HG02970 (cell line): ENCODE measurements around the gene COL10A1.
A peak's percentile ranks its signal among the peaks of the same experiment; 100 is the strongest.
"Not testable (repeated sequence)": the region's sequence is repeated elsewhere in the genome, so short reads cannot be mapped to it uniquely, and the experiment has no call there.

ENCODE experiments used
- ATAC-seq: cut with Tn5 transposase; IDR thresholded peaks from one replicate; pipeline ENCODE4 v1.9.1; 2021; ENCODE audit warnings: mild to moderate bottlenecking, moderate library complexity, moderate number of reproducible peaks; ENCODE audit not compliant: unreplicated experiment, low FRiP score

Gene COL10A1

DNA sequence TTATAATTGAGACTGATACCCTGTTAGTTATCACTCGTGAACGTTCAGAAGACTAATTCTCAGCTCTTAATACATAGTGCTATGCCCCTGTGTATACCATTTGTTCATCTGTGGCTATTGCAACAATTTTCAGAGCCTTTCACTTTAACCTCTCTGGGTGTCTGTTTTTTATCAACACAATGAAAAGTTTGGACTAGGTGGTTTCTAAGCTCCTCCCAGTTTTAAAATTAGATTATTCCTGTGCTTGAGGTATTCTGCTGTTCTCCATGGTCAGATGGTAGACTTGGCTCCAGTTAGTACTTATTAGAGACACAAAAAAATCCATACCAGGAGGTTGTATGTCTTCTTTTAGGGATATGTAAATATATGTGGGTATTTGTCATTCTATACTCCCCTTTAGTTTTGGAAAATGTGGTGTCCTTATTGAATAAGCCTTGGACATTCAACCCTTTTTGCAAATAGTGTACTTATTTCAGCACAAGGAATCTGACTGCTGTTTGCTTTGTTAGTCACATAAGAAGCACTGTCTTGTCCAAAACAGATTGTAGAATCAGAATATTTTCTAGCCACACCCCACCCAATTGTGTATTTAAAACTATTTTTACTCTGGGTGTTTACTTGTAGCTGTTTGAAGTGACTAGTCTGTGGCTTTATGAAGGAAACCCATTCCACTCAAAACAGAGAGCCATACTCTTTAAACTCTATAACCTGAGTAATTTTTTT lies 2.0 kb upstream of the COL10A1 start:
- ATAC-seq: no peak

DNA sequence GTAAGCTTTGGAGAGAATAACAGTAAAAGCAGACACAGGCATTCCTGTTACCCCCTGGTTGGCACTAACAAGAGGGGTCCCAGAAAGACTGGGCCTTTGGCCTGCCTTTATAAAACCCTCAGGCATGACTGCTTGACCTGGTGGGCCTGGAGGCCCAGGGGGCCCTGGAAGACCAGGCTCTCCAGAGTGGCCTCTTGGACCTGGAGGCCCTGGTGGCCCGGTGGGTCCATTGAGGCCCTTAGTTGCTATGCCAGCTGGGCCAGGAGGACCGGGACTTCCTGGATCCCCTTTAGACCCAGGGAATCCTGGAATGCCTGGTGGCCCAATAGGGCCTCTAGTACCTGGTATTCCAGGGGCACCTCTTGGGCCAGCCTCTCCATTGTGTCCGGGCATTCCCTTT lies 5.5 kb downstream of the COL10A1 start:
- ATAC-seq: no peak

DNA sequence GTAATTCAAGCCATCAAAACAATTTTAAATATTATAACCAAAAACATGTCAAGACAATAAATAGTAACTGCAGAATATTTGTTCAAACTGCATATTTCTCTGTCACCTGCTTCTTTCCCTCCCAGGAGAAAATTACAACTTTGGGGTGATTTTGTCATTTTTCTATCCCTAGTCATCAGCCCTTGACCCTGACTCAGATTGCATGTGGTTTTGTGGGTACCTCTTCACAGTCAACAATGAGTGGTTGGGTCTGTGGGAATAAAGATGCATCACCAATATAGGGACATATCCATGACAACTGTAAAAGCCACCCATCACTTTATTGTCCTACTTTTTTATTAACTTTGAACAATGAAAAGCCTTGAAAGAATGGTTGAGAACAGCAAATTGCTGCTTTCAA lies 7.3 kb downstream of the COL10A1 start:
- no peak for ATAC-seq

DNA sequence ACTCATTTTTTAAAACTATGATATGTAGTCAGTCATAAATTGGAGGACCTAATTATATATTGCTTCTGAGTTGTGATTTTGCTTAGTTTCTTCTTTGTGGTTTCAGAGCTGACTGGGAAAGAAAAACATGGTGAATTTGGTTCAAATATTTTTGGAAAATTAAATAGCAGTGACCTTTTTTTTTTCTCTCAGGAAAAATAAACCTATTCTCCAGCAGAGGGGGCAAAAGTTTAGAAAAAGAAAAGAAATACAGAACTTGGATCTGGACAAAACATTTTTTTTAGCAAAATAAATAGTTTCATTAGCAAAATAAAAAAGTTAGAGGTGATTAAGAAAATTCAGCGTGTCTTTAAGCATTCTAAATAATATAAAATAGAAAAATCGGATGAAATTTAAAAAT lies 10.2 kb downstream of the COL10A1 start:
- ATAC-seq: no peak

DNA sequence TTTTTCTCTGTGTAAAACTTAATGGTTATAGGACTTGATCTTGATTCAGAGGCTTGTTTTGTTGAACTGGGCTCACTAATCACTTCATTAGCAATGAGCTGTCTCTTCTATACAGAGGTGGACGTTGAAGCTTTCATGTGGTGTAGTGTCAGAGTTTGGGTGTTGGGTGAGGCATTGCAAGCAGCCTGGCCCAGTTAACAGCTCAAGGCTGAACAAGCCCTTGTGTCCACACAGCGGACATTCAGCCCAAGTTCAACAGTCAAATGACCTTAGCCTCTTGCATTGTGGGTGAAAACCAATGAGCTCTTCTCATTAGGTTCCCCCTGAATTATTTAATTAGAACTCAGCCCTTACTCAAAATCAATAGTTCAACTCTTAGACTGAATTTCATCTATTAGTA lies 12.5 kb downstream of the COL10A1 start:
- no peak for ATAC-seq

DNA sequence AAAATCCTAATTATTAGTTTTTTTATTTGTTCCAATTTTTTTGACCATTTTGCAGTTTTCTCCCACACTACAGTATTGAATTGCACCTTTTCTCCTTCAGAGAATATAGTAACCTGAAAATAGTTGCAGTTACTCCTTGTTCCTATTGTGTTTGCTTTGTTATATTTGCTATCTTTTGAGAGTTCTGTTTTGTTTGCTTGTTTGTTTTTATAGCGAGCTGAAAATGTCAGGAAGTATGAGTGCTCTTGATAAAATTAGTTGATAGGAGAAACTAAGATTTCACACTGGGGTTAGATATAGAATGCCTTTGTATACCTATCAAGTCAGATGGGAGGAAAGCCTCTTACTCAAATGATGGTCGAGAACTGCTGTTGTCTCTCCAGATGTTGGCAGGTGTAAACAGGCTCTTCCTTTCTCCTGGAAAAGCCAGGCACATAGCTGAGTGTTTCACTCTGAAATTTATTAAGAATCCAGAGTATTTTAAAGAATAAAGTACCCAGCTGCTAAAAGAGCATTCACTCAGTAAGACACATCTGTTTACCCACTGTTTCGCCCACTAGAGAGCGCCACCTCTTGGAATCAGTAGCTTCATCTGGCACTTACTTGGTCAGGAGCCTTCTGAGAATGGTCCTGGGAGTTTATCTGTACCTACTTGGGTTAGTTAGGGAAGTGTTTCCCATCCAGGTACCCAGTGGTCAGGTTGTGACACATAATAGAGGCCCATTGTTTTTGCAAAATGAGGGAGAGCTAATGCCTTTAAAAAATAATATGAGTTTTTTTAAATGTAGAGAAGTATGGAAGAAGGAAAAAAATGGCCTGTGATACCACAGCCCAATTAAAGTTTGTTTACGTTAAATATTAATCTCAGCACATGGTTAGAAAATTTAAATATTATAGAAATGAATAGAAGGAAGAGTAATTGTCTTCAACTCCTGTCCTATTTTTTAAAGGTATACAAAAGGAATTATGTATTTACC lies 14.1 kb downstream of the COL10A1 start:
- peak; percentile 56 for ATAC-seq

DNA sequence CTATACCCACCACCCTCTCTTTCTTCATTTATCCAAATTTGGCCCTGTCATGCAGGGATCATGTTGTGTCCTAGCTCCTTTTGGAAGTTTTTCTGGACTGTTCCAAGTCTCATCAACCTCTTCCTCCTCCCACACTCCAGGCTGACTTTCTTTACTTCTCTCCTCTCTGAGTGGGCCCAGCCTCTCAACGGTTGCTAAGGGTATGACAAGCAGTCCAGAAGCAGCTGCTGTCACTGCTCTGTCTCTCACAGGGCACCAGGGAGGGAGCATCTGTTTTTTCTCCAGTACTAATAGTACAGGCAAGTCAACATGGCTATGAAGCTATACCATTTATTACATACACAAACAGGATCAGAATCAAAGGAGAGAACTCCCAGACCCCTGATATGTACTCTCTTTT lies 17.1 kb downstream of the COL10A1 start:
- ATAC-seq: no peak

DNA sequence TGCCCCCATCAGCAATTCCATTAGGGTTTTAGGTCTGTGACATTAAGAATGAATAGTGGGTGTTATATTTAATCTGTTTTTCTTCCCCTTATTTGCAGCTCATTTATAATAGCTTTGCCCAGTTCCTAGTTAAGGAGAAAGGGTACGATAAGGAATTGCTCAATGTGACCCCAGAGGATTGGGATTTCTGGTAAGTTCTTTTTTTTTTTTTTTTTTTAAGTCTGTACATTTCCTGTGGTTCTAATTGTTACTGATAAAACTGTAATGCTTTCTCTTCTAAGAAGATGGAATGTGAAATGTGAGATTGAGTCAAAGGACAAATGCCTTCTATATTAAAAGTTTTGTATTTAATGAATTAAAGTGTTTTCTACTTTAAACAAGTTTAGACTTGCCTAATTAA lies 19.8 kb downstream of the COL10A1 start:
- no peak for ATAC-seq

DNA sequence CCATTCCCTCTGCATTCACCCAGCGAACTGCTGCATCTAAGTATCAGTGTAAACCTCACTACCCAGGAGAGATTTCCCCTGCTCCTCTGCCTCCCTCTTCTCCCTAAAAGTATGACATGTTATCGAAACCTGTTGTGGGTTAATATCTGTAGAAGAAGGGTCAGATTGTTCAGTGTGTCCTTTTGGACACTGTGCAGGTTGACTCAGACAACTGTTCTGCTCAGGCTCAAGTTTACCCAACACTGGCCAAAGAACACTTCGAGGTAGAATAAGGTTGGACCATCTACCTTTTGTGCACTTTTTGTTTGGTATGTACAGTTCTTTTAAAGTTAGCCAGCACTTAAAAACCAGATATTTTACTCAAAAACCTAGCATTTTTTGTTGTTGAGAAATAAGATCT lies 20.7 kb downstream of the COL10A1 start:
- ATAC-seq: no peak

DNA sequence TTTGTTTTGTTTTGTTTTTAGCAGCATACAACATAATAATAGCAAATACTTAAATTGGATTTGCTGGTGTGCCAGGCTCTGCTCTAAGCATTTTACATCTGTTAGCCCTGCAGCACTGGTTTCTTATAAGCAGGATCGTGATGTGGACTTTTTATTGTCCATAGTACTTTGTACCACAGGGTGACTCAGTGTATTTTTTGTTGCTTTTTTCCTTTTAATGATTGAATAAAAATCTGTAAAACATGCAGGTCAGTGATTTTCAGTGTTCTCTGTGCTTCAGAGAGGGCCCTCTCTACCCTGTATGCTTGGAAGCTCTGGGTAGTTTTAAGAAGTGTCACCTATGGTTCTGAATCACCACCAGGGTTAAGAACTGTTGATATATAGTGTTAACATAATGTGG lies 21.3 kb downstream of the COL10A1 start:
- no peak for ATAC-seq

DNA sequence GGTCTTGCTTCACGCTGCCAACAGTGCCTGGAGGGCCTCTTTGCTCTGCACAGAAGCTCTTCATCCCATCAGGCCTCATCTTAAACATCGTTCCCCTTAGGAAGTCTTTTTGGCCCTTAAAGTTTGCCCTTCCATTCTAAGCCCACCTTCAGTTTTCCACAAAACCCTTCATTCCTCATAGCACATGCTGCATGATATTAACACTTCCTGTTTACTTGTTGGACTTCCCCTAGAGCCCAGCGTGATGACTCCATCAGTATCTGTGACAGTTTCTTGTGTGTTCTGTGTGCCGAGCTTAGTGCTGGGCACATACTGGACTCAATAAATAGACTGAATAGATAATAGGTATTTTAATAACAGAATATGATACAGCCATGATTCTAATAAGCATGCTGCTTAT lies 23.1 kb downstream of the COL10A1 start:
- ATAC-seq: no peak

DNA sequence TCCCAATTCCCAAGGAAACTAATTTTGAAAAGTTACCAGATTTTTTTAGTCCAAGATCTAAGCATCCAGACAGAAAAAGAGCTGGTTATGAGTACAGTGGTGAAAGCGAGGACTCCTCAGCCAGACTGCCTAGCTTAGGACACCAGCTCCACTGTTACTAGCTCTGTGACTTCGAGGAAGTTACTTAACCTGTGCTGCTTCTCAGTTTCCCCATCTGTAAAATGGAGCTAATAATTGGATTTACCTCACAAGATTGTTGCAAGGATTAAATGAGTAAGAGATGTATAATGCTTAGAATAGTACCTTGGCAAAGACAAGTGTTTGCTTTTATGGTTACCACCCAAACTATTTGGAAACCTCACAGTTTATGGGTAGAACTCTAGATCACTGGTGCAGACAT lies 24.1 kb downstream of the COL10A1 start:
- no peak for ATAC-seq

DNA sequence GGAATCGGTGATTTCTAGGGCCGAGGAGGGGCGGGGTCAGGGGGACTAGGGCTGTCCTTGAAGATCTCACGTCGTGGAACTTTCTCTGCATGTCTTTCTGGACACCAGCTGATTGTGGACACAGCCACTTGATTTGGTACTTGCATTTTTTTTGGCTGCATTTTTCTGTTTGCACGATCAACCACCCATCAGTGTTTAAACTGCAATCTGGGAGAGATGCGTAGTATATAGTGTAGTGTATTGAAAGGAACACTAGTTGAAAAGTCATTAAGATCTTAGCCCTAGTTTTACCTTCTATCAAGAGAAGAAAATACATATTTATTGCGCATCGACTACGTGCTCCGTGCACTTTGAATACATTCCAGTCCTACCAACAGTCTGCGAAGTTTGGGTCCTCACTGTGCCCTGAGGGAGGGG lies 24.6 kb downstream of the COL10A1 start:
- no peak for ATAC-seq

DNA sequence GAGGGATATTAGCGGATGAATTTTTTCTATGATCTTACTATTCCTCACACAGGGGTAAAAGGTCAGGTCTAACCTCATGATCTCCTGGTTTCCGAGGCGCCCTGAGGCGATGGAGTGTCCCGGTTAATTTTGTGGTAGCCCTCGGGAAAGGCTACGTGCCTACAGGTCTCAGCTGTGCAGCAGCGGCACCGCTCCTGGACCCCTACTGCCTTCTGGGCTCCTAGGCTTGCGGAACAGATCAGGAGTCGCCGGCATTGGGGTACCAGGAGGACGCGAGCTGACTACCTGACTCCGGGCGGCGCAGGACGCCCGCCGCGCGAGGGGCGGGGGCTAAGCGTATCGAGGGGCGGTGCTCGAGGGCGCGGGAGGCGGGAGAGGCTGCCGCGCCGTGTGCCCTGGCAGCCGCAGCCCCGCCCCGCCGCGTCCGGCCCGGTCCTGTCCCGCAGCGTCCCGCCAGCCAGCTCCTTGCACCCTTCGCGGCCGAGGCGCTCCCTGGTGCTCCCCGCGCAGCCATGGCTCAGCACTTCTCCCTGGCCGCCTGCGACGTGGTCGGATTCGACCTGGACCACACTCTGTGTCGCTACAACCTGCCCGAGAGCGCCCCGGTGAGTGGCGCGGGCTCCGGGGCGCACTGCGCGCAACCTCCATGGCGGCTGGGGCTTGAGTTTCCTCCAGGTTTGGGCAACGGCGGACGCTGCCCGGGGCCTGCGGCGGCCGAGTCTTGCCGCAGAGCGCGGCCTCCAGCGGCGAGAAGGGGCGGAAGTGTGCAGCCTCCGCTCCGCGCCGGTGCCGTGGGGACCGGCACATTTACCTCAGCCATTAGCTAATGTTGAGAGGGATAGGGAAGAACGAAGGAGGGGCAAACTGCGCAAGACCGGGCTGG lies 25.3 kb downstream of the COL10A1 start, which contains the start of gene NT5DC1:
Gene NT5DC1, plus strand, starts transcription at position 435 of the 883 bp plus-strand sequence. Its CDS starts 78 bp downstream, at position 513.
- peak; percentile 96 for ATAC-seq

DNA sequence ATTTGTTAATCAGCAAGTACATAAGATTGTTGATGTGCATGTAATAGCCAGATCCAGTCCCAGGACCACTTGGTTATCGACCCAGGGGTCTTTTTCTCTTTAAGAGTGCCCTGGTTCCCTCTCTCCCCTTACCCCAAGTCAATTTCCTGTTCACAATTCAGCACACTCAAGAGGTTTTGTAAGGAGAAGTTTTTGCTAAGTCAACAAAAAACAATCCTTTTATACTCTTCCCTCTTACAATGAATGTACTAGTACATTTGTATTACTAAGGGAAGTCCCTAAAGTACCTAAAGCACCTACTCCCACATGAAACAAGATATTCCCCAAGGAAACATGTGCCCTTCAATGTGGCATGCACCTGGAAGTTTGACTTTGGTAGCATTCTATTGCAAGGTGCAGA lies 26.9 kb downstream of the COL10A1 start:
- no peak for ATAC-seq

DNA sequence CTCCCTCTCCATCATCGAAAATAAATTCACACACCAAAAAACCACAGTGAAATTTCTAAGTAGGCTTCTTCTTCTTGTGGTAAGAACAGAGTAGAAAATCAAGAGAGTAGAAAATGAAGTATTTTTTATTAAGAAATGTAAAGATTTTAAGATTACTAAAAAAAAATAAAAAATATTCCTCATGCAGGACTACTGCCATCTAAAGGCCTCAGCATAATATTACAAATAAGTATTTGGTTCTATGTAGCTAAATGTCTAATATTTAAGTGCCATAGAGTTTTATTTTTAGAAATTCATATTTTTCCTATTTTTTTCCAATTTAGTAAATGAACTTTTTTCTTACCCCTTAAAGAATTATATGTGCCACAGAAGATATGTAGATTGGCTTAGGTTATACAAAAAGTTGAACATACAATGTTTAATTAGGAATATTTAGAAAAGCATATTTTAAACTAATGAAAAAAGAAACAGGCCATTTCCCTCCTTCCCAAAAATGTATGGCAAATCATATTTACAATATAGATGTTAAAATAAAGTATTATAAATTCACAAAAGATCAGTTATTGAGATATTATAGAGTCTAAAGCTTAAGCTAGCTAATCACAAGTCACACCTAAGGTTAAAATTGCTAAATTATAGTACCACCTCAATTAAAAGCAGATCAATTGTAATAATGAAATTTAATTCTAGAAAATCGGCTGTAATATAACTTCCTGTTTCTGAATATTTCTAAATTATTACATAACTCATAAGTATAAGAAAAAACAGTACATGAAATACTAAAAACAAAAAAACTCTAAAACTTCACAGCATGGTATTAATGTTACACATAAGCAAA lies 28.7 kb downstream of the COL10A1 start:
- no peak for ATAC-seq

DNA sequence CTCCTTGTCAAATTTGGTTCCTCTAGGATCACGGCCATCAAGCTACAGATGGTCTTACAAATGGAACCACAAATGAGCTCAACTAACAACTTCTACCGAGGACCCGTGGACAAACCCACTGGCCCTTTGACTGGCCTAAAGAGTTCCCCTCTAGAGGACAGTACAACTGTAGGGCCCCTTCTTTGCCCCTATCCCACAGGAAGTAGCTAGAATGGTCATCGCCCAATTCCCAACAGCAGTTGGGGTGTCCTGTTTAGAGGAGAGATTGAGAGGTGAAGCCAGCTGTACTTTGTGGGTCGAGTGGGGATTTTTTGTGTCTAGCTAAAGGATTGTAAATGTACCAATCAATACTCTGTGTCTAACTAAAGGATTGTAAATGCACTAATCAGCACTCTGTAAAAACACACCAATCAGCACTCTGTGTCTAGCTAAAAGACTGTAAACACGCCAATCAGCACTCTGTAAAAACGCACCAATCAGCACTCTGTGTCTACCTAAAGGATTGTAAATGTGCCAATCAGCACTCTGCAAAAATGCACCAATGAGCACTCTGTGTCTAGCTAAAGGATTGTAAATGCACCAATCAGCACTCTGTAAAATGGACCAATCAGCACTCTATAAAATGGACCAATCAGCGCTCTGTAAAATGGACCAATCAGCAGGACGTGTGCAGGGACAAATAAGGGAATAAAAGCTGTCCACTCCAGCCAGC lies 29.7 kb downstream of the COL10A1 start:
- ATAC-seq: not testable (repeated sequence)

DNA sequence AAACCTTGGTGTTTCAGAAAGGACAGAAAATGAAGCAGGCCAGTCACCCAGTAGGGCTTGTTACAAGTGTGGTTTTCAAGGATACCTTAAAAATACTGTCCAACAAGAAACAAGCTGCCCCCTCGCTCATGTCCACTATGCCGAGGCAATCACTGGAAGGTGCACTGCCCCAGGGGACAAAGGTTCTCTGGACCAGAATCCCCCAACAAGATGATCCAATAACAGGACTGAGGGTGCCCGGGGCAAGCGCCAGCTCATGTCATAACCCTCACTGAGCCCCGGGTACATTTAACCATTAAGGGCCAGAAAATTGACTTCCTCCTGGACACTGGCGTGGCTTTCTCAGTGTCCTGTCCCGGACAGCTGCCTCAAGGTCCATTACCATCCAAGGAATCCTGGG lies 31.9 kb downstream of the COL10A1 start:
- ATAC-seq: no peak

DNA sequence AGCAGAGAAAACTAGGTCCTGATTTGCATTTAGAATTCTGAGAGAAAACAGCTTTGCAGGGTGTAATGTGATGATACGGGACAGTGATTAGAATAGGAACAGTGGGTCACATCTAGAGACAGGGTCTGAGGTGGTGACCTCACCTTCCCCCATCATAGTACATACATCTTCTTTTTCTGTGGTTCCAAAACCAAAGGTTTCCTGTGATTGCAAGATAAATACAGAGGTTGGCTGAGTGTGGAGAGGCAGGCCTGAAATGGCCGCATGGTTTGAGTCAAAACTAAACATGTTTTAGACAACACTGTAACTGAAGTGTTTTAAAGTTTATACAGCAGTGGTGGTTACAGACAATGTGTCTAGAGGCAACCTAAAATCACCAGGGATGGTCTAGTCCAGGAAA lies 35.7 kb downstream of the COL10A1 start:
- ATAC-seq: peak; percentile 50
